ENCODE data around the gene DHRS7C. TPM values are rescaled to one million over a fixed set of nuclear protein-coding genes. Genes with fewer than 3 reads are reported as not detected.

DHRS7C gene
- total RNA-seq, 6 experiments from 2014 or later, result not detected

- no peak for DNase-seq
These were observed 23.9 kb downstream of the DHRS7C start for GRCh38 chr17:9767432-9767991.

DNA sequence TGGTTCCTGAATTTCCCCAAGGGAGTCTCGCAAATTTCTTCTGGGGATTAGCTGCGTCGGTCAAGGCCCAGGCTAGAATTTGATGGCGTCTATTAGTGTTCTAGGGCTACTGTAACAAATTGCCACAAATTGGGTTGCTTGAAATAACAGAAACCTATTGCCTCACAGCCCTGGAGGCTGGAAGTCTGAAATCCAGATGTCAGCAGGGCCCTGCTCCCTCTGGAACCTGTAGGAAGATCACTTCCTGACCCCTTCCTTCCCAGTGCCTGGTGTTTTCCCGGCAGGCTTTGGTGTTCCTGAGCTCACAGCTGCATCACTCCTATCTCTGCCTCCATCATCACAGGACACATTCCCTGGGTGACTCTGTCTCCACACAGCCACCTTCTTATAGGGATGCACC, 24.4 kb downstream of the DHRS7C start:
- H3K27me3 ChIP-seq, result no peaks in the 10 kb centered on the region
- no peak for ATAC-seq
- H3K27ac ChIP-seq, result no peak overlapping the region
- no peaks in the 10 kb centered on the region for H3K4me1 ChIP-seq
- DNase-seq, result no peak
- TF ChIP-seq, protein P1, sequence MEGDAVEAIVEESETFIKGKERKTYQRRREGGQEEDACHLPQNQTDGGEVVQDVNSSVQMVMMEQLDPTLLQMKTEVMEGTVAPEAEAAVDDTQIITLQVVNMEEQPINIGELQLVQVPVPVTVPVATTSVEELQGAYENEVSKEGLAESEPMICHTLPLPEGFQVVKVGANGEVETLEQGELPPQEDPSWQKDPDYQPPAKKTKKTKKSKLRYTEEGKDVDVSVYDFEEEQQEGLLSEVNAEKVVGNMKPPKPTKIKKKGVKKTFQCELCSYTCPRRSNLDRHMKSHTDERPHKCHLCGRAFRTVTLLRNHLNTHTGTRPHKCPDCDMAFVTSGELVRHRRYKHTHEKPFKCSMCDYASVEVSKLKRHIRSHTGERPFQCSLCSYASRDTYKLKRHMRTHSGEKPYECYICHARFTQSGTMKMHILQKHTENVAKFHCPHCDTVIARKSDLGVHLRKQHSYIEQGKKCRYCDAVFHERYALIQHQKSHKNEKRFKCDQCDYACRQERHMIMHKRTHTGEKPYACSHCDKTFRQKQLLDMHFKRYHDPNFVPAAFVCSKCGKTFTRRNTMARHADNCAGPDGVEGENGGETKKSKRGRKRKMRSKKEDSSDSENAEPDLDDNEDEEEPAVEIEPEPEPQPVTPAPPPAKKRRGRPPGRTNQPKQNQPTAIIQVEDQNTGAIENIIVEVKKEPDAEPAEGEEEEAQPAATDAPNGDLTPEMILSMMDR (IDR thresholded peaks at IDR 0.05), result no peak
- TF ChIP-seq POLR2A (IDR thresholded peaks at IDR 0.05), result no peak
- 61% methylated on average over 2 of the region's 5 CpGs for WGBS (ENCODE audit: insufficient coverage, low coverage, low lambda C conversion rate, missing lambda C conversion rate)
- no peaks in the 10 kb centered on the region for H3K36me3 ChIP-seq
- intact Hi-C loops (cut with DNase I), result no loop called here
- no peak overlapping the region for H3K4me3 ChIP-seq
- no peaks in the 10 kb centered on the region for H3K9me3 ChIP-seq

More at GRCh38 chr17:9767432-9767991, 23.9 kb downstream of the DHRS7C start:
- H3K27me3 ChIP-seq, result no peaks in the 10 kb centered on the region
- TF ChIP-seq, protein P1 (IDR thresholded peaks at IDR 0.05), result no peak
- no peak for TF ChIP-seq POLR2A (IDR thresholded peaks at IDR 0.05)
- WGBS (ENCODE audit: insufficient coverage, low coverage, low lambda C conversion rate, missing lambda C conversion rate), result 60% methylated on average over 5 of the region's 7 CpGs
- no peaks in the 10 kb centered on the region for H3K4me1 ChIP-seq
- no peak overlapping the region for H3K4me3 ChIP-seq
- no peaks in the 10 kb centered on the region for H3K9me3 ChIP-seq
- ATAC-seq, result no peak
- no peak overlapping the region for H3K27ac ChIP-seq
- intact Hi-C loops (cut with DNase I), result no loop called here
- H3K36me3 ChIP-seq, result no peaks in the 10 kb centered on the region

GRCh38 chr17:9765322-9765721, 26.1 kb downstream of the DHRS7C start:
- DNase-seq, result no peak

GRCh38 chr17:9763643-9764042, 27.7 kb downstream of the DHRS7C start:
- H3K27ac ChIP-seq, result no peak overlapping the region
- H3K4me1 ChIP-seq, result no peaks in the 10 kb centered on the region
- no peak for DNase-seq
- WGBS (ENCODE audit: insufficient coverage, low coverage, low lambda C conversion rate, missing lambda C conversion rate), result 30% methylated on average over 4 of the region's 4 CpGs
- ATAC-seq, result no peak
- intact Hi-C loops (cut with DNase I), result no loop called here
- TF ChIP-seq, protein P1 (IDR thresholded peaks at IDR 0.05), result no peak
- no peak for TF ChIP-seq POLR2A (IDR thresholded peaks at IDR 0.05)
- no peaks in the 10 kb centered on the region for H3K27me3 ChIP-seq
- H3K9me3 ChIP-seq, result no peaks in the 10 kb centered on the region
- no peaks in the 10 kb centered on the region for H3K36me3 ChIP-seq
- no peak overlapping the region for H3K4me3 ChIP-seq

More at GRCh38 chr17:9765322-9765721, 26.1 kb downstream of the DHRS7C start:
- no peaks in the 10 kb centered on the region for H3K36me3 ChIP-seq
- WGBS (ENCODE audit: insufficient coverage, low coverage, low lambda C conversion rate, missing lambda C conversion rate), result 90% methylated on average over 1 of the region's 1 CpG
- H3K9me3 ChIP-seq, result no peaks in the 10 kb centered on the region
- ATAC-seq, result no peak
- no peak overlapping the region for H3K27ac ChIP-seq
- no peaks in the 10 kb centered on the region for H3K27me3 ChIP-seq
- no peak for TF ChIP-seq POLR2A (IDR thresholded peaks at IDR 0.05)
- TF ChIP-seq, protein P1 (IDR thresholded peaks at IDR 0.05), result no peak
- no peaks in the 10 kb centered on the region for H3K4me1 ChIP-seq
- no peak overlapping the region for H3K4me3 ChIP-seq
- intact Hi-C loops (cut with DNase I), result no loop called here
